Bronchial epithelial cell (primary cell): Measurements from ENCODE around the gene AGAP1. TPM values are rescaled to one million over a fixed set of nuclear protein-coding genes. Genes with fewer than 3 reads are reported as not detected.
A peak's percentile ranks its signal among the peaks of the same experiment; 100 is the strongest.

Experiments used
- DNase-seq: peaks from one replicate; pipeline ENCODE4 v3.0.0-alpha.2; 2010; ENCODE audit warnings: low read depth
- FAIRE-seq: peaks from 2 replicates; lab custom pipeline; 2011; peaks lifted over from hg19 to GRCh38; lab: Jason Lieb, UNC
- H3K27me3 ChIP-seq: 2 replicates; pipeline ENCODE4 v1.5.1; 2011; ENCODE audit warnings: low read length; ENCODE audit not compliant: control insufficient read depth, insufficient read depth
- H3K36me3 ChIP-seq: 2 replicates; pipeline ENCODE4 v1.5.1; 2011; ENCODE audit warnings: low read length; ENCODE audit not compliant: control insufficient read depth, insufficient read depth
- H3K4me3 ChIP-seq: 2 replicates; pipeline ENCODE4 v1.5.1; 2011; ENCODE audit warnings: mild to moderate bottlenecking, low read depth, low read length, control low read depth
- CTCF ChIP-seq: IDR thresholded peaks from 2 replicates; pipeline ENCODE4 v1.5.1; 2011; ENCODE audit warnings: mild to moderate bottlenecking, moderate library complexity, low read length, control low read depth, inconsistent platforms; ENCODE audit not compliant: insufficient read depth, severe bottlenecking
- total RNA-seq: library from RNA; depleted of rRNA; stranded (reverse); fragments of >200 nt; gene quantifications from 2 replicates; pipeline ENCODE4 v1.2.1, GENCODE V29; 2014

AGAP1 gene
- total RNA-seq, 1 donor from 2014 or later, result 22.4 TPM

GRCh38 chr2:235535423-235536130 is 41.7 kb downstream of the AGAP1 start:
- DNase-seq (no peak), FAIRE-seq (no peak)
- TF ChIP-seq CTCF, result no peak
- Histone ChIP-seq H3K36me3 (no peaks in the 10 kb centered on the region), H3K4me3 (no peak overlapping the region), H3K27me3 (no peaks in the 10 kb centered on the region)

GRCh38 chr2:235536711-235537110 is 42.9 kb downstream of the AGAP1 start:
- no peaks in the 10 kb centered on the region for H3K27me3 ChIP-seq
- DNase-seq (no peak), FAIRE-seq (peak; percentile 96)
- H3K36me3 ChIP-seq, result no peaks in the 10 kb centered on the region
- no peak overlapping the region for H3K4me3 ChIP-seq
- no peak for TF ChIP-seq CTCF

GRCh38 chr2:235537186-235537585 is 43.3 kb downstream of the AGAP1 start:
- FAIRE-seq (no peak), DNase-seq (no peak)
- TF ChIP-seq CTCF, result no peak
- no peaks in the 10 kb centered on the region for H3K36me3 ChIP-seq
- no peaks in the 10 kb centered on the region for H3K27me3 ChIP-seq
- H3K4me3 ChIP-seq, result no peak overlapping the region

- no peak for TF ChIP-seq CTCF
- no peak for FAIRE-seq
- Histone ChIP-seq H3K36me3 (no peaks in the 10 kb centered on the region), H3K4me3 (no peak overlapping the region), H3K27me3 (no peaks in the 10 kb centered on the region)
- DNase-seq, result no peak
Observed at GRCh38 chr2:235537587-235537986, 43.7 kb downstream of the AGAP1 start.

- TF ChIP-seq CTCF, result no peak
- H3K36me3 ChIP-seq, result no peaks in the 10 kb centered on the region
- no peaks in the 10 kb centered on the region for H3K27me3 ChIP-seq
- no peak for FAIRE-seq
- no peak overlapping the region for H3K4me3 ChIP-seq
- DNase-seq, result no peak
Observed at GRCh38 chr2:235538144-235538639, 44.3 kb downstream of the AGAP1 start.
